Keratinocyte (primary cell): Measurements from ENCODE around the gene TSPAN17.

Experiments
- CTCF ChIP-seq, 3 experiments: IDR thresholded peaks in 1 of 3; conservative IDR thresholded peaks in 1 of 3; optimal IDR thresholded peaks in 1 of 3; 2 replicates in 2 of 3; 3 replicates in 1 of 3; pipeline versions ENCODE3 to v1.5.1; 2011; ENCODE audit warnings: low read length in 3 of 3, mild to moderate bottlenecking in 3 of 3, moderate library complexity in 2 of 3, control low read depth in 1 of 3, inconsistent platforms in 1 of 3; ENCODE audit not compliant: insufficient read depth in 2 of 3; ENCODE audit errors: extremely low read depth in 1 of 3
- EZH2 ChIP-seq: IDR thresholded peaks from one replicate; pipeline ENCODE4 v1.6.1; 2012; ENCODE audit warnings: inconsistent platforms, mild to moderate bottlenecking, low read length, moderate library complexity

- TF ChIP-seq CTCF (optimal IDR thresholded peaks at IDR 0.05 in 1 of 3, IDR thresholded peaks at IDR 0.05 in 1 of 3, conservative IDR thresholded peaks at IDR 0.05 in 1 of 3; ENCODE audit: extremely low read depth in 1 of 3, insufficient read depth in 2 of 3, low read length in 3 of 3) (no peak), EZH2 (no peak)
Measured at GRCh38 chr5:176608937-176609723, 38.2 kb upstream of the TSPAN17 start.
